ENCODE results near the gene ATP1B3.
"Not testable (repeated sequence)": the region's sequence is repeated elsewhere in the genome, so short reads cannot be mapped to it uniquely, and the experiment has no call there.

ATP1B3 gene

DNA sequence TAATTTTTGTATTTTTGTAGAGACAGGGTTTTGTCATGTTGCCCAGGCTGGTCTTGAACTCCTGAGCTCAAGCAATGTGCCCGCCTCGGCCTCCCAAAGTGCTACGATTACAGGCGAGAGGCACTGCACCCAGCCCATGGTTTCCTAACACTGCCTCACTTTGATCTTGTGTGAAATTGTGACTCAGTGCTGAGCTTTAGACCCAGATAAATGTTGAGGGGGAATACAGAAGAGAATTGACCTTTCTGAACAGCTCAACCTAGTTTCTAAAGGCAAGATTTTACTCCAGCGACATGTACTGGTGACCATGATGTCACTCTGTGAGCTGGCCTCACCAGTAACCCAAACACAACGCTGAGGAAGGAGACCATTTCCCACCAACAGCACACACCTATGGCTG lies 73.5 kb downstream of the ATP1B3 start:
- no peak for DNase-seq

DNA sequence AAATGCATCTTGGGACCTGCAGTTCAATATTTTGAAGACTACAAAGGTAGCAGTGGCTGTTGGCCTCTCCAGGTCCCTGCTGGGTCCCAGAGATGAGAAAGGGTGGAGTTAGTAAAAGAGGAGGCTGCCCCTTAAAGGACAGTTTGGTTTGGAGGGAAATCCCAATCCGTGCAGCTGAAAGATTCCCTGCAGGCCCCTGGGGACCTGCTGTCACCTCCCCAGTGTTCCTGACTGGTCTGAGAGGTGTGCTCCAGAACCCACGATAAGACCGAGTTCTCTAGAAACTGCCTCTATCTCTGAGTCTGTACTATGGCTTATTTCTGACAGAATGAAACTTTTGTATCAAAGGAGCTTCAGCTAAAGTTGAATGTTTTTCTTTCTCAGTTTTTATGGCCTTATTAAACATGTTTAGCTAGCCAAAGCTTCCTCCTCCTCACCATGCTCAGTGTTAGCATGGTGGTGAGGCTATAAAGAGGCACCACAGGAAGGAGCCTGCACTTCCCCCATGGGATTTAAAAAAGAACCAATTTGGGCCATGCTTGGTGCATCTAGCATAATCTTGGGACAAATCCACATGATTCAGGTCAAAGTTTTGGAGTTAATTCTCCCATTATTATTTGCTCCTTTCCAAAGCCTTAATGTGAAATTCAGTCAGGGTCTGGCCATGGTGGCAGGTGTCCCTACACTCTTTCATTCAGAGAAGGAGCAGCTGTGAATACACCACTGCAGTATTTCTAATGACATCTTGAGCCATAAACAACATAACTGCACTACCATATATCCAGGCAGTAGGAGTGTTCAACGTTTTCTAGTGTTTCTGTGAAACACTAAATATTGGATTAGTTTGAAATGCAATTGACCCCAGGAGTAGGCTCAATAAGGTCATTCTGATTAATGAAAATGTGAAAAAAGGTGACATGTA lies 74.4 kb downstream of the ATP1B3 start:
- DNase-seq: no peak

DNA sequence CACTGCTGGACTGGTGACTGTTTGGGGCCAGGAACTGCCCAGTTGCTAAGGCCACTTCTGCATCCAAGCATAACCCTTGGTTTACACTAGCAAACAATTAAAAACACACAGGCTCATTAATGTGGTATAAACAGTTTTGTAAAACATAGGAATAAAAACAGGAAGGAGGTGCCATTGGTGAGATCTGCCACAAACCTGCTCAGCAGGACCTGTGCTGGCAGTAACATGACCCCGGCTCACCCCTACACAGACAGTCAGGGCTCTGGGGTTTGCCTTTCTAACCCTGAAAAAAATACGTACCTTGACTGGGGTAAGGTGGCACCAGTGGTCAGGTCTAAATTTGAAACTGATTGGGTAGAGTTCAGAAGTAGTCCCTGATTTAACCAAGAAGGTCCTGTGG lies 76.2 kb downstream of the ATP1B3 start:
- DNase-seq: no peak

DNA sequence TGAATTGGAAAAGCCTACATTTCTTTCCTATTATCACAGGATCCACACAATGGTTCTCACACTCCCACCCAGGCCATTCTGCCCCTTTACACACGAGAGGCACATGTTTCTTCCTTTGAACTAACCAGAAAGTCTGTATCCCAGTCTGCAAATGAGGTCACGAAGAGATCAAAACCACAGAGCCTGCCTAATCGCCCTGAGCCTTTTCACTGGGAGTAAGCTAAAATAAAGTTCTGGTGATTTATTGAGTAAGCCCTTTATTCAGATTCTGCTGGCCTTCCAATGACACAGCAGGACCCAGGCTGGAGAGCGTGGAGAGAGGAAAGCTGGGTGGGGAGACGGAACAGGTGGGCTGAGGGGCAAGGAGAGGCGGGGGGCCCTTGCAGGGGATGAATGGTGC lies 78.7 kb downstream of the ATP1B3 start:
- DNase-seq: no peak

DNA sequence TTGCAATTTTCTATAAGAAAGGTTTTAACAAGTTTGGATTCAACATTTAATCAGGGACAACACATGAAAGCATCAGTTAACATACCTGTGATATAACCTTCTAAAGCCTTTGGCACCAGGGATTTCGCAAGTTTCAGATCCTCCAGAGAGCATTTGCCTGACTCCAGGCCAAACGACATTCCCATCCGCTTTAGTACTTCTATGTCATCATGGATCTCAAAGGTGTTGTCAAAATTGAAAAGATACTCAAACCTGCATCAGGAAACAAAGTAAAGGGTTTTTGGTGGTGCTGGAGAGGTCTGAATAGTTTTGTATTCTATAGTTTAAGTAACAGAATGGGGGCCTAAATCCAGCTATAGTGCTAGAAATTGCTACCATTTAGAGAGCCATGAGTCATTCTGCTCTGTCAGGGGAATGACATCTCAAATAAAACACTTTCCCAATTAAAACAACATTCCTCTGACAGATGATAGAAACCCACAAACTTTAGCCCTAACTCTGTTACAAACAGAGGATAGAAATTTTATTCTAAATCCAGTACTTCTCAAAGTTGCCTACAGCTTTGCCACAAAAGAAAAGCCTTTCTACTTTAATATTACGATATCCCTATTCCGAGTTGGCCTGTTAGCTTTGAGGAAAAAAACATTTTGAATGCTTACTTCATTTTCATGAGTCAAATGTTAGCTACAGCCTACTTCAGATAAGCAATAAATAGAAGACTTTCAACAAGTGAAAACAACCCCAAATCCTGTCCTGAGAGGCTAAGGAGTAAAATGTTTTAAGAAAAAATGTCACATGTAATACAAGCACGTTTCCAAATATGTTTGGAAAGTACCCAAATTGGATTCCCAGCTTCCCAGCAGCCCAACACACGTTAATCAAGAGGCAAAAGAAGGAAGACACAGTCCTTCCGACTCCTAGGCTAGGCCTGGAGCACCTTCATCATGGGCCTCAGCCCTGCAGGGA lies 83.4 kb downstream of the ATP1B3 start:
- no peak for DNase-seq

DNA sequence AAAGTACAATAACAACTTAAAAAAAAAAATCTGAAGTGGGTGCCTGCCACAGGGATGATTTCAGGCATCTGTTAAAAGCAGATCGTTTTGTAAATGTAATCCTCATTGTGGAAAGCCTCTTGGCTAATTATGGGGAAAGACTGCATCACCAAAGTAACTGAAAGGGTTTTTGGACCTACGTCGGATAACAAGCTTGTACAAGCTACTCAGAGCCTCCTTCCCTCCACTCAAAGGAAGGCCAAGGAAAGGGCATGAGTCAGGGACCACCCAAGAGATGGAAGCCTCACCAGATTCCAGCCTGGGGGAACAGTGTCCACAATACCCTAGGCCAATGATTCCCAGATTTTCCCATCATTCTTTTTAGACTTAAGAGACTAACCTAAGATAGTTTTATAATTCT lies 84.3 kb downstream of the ATP1B3 start:
- DNase-seq: no peak

DNA sequence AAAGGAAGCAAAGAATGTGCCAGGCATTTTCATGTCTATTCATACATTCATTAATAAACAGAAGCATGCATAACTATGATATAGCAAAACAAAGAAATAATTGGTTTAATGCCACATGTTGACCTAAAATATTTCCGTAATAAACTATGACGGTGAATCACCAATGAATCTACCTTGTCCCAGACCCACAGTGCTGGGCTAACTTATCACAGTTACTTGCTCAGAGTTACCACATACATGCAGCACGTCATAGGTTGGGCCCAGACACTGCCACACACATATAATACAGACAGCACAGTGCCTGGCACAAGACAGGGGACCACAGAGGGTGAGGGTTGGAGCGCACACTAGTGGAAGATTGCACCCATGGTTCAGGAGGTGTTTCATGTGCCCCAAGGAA lies 86.9 kb downstream of the ATP1B3 start:
- no peak for DNase-seq

DNA sequence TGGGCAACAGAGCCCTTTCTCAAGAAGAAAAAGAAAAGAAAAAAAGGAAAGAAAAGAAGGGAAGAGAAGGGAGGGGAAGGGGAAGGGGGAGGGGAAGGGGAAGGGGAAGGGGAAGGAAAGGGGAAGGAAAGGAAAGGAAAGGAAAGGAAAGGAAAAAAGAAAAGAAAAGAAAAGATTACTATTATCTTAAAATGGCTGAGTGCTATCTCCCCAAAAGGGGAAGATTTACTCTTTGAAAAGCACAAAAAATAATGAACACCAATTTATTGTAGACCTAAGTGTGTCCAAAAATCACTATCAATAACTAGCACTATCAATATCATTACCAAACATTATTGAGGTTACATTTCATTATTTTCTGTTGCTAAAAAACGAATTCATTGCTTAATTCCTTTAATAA lies 89.0 kb downstream of the ATP1B3 start:
- DNase-seq: no peak

DNA sequence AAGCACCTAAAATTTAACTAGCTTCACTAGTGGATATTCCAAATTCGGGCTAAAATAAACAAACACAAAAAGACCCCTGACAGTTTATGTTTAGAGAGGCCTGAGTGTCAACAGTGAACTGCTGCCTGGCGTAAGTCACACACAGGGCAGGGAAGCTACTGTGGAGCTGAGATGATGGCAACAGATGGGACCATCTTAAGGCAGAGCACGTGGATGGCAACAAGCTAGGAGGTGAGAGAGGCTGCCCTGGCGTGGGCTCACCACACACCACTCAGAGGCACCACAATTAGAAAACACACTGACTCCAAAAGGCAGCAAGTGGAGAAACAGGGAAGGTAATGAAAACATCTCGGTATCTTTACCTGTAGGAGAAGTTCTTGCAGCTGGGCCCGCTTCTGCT lies 93.3 kb downstream of the ATP1B3 start:
- no peak for DNase-seq

DNA sequence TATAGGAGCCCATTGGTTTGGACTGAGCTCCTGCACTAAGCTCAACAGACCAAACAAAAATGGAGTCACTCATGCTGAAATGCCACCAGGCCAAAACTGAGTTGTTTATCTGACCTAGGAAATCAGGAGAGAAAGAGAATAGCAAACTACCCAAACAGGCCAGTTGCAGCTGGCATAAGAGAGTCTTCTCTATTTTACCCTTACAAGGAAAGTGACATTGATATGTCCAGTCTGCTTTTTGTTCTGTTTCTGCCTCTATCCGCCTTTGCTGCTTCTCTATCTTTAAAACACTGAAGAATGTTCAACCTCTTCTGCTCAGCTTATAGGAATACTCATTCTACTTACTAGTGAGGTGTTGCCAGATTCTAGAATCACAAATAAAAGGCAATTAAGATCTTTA lies 95.1 kb downstream of the ATP1B3 start:
- no peak for DNase-seq

DNA sequence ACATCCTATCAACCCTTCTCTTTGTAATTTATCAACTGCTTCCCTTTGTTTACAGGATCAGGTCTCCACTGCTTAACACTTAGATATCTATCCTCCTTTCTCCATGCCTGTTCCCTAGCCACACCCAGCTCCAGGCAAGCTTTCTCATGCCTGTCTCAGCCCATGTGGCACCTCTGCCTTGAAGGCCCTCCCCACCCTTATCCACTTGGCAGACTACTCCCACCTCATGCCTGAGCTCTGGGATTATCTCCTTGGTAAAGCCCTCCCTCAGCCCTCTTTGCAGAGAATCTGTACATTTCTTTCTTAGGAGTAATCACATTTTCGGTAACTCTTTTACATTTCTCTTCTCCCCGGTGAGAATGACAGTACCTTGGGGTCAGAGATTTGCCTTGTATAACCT lies 96.0 kb downstream of the ATP1B3 start:
- DNase-seq: no peak

DNA sequence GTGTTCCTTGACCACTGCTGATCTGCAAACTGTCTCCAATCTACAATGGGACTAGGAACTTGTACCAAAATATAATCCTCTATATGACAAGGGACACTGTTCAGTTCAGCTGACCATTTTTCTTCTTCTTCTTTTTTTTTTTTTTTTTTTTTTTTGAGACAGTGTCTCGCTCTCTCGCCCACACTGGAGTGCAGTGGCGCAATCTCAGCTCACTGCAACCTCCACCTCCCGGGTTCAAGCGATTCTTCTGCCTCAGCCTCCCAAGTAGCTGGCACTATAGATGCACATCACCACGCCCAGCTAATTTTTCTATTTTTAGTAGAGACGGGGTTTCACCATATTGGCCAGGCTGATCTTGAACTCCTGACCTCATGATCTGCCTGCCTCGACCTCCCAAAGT lies 98.3 kb downstream of the ATP1B3 start:
- DNase-seq: not testable (repeated sequence)

Measured in T-helper 2 cell (primary cell).